ENCODE data around the gene PDZRN4.

DNA sequence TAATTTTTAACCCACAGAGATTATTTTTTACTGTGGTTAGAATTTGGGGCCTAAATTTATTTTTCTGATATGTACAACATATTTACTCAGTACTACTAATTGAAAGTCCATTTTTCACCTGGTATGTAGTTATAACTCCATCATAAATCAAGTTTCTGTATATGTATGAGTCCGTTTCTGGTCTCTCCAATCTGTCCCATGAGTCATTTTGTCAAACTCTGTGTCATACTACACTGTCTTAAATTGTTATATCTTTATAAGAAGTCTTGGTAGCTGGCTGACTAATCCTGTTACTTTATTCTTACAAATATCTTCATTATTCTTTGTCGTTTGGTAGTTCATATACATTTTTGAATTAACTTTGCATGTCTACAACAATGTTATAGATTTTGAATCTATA lies 344.0 kb downstream of the PDZRN4 start:
- TF ChIP-seq, protein P1, sequence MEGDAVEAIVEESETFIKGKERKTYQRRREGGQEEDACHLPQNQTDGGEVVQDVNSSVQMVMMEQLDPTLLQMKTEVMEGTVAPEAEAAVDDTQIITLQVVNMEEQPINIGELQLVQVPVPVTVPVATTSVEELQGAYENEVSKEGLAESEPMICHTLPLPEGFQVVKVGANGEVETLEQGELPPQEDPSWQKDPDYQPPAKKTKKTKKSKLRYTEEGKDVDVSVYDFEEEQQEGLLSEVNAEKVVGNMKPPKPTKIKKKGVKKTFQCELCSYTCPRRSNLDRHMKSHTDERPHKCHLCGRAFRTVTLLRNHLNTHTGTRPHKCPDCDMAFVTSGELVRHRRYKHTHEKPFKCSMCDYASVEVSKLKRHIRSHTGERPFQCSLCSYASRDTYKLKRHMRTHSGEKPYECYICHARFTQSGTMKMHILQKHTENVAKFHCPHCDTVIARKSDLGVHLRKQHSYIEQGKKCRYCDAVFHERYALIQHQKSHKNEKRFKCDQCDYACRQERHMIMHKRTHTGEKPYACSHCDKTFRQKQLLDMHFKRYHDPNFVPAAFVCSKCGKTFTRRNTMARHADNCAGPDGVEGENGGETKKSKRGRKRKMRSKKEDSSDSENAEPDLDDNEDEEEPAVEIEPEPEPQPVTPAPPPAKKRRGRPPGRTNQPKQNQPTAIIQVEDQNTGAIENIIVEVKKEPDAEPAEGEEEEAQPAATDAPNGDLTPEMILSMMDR (IDR thresholded peaks at IDR 0.05), result no peak
- no peak for TF ChIP-seq POLR2A (IDR thresholded peaks at IDR 0.05)
